ENCODE data around the gene DES. TPM values are rescaled to one million over a fixed set of nuclear protein-coding genes. Genes with fewer than 3 reads are reported as not detected.

Gene DES
- total RNA-seq, 1 donor from 2014 or later = not detected

DNA sequence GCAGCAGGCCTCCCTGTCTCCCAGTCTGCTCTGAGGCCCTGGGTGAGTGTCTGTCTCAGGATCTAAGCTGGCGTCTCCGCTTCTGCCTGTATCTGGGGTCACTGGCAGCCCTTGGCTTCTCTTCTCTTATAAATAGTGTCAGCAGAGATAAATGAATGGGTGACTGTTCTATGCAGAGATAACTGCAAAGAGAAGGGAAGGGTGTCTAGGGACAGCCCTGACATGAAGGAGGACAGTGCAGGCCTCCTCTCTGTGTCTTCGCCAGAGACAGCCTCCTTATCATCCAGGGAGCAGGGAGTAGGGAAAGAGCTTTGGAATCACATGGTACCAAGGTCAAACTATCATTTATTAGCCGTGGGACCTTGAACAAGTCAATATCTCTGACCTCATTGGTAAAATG lies 52.3 kb downstream of the DES start:
- Mint-ChIP-seq H3K4me3 (no peak overlapping the region), H3K27me3 (ENCODE audit: insufficient read depth, low read depth) (peaks cover 10% of the 10 kb centered on the region), H3K27ac (peak overlapping the region; percentile 50), H3K4me1 (peaks cover 11% of the 10 kb centered on the region), H3K9me3 (peaks cover 2% of the 10 kb centered on the region), H3K36me3 (no peaks in the 10 kb centered on the region)
- Histone ChIP-seq H3K27me3 (no peaks in the 10 kb centered on the region), H3K4me3 (no peak overlapping the region), H4K20me1 (ENCODE audit: low read depth) (no peaks in the 10 kb centered on the region), H3K9ac (no peak overlapping the region), H3K4me2 (no peak overlapping the region), H3K9me3 (ENCODE audit: low read depth) (no peaks in the 10 kb centered on the region), H3K4me1 (no peaks in the 10 kb centered on the region), H3K27ac (no peak overlapping the region), H3F3A (ENCODE audit: low read depth) (no peaks in the 10 kb centered on the region), H2AFZ (replicated peaks) (no peak overlapping the region), H3K36me3 (no peaks in the 10 kb centered on the region), H3K79me2 (ENCODE audit: low read depth) (no peaks in the 10 kb centered on the region)
- no peak for TF ChIP-seq EZH2 (IDR thresholded peaks at IDR 0.05)
- TF ChIP-seq, protein P1, sequence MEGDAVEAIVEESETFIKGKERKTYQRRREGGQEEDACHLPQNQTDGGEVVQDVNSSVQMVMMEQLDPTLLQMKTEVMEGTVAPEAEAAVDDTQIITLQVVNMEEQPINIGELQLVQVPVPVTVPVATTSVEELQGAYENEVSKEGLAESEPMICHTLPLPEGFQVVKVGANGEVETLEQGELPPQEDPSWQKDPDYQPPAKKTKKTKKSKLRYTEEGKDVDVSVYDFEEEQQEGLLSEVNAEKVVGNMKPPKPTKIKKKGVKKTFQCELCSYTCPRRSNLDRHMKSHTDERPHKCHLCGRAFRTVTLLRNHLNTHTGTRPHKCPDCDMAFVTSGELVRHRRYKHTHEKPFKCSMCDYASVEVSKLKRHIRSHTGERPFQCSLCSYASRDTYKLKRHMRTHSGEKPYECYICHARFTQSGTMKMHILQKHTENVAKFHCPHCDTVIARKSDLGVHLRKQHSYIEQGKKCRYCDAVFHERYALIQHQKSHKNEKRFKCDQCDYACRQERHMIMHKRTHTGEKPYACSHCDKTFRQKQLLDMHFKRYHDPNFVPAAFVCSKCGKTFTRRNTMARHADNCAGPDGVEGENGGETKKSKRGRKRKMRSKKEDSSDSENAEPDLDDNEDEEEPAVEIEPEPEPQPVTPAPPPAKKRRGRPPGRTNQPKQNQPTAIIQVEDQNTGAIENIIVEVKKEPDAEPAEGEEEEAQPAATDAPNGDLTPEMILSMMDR (IDR thresholded peaks at IDR 0.05) = no peak
- no peak for TF ChIP-seq EZH2phosphoT487 (IDR thresholded peaks at IDR 0.05)
- DNase-seq (ENCODE audit: low spot score) = no peak

DNA sequence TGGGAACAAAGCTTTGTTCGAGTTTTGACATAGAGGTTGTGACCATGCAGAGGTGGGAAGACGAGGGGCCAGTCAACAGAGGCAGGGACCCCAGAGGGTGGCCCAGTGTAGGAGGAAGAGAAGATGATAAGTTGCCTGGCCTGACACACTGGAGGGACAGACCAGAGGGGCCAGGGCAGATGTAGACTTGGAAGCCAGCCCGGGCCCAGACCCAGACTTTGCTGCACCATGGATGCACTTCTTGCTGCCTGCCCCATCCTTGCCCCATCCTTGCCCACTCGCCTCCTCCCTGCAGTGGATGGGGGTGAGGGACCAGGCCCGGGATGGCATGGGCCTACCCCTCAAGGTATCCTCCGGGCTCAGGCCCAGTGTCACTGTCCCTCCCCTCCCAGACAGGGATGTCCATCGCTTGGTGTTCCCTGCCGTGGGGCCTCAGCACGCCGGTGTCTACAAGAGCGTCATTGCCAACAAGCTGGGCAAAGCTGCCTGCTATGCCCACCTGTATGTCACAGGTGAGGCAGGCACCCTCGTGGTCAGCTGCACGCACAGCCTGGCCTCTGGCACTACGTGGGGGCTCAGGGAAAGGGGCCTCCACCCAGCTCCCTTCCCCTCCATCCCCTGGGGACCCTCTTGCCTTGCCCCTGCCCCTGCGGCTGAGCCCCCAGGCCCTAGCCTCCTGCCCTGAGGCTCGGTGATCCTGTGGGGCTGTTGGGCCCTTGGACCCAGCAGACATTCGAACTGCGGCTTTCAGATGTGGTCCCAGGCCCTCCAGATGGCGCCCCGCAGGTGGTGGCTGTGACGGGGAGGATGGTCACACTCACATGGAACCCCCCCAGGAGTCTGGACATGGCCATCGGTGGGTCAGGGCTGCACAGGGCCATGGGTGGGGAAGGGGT lies 53.5 kb downstream of the DES start:
- peaks cover 20% of the 10 kb centered on the region for H3K4me1 Mint-ChIP-seq
- no peak overlapping the region for H3K27ac Mint-ChIP-seq
- H3K9me3 Mint-ChIP-seq = peaks cover 2% of the 10 kb centered on the region
- DNase-seq (ENCODE audit: low spot score) = no peak
- H3K79me2 ChIP-seq (ENCODE audit: low read depth) = no peaks in the 10 kb centered on the region
- H3K27me3 ChIP-seq = no peaks in the 10 kb centered on the region
- no peak overlapping the region for H3K9ac ChIP-seq
- TF ChIP-seq EZH2 (IDR thresholded peaks at IDR 0.05) (no peak), EZH2phosphoT487 (IDR thresholded peaks at IDR 0.05) (no peak)
- TF ChIP-seq, protein P1 (IDR thresholded peaks at IDR 0.05) = no peak
- H2AFZ ChIP-seq (replicated peaks) = no peak overlapping the region
- no peaks in the 10 kb centered on the region for H3K36me3 Mint-ChIP-seq
- no peaks in the 10 kb centered on the region for H3F3A ChIP-seq (ENCODE audit: low read depth)
- no peaks in the 10 kb centered on the region for H3K9me3 ChIP-seq (ENCODE audit: low read depth)
- no peaks in the 10 kb centered on the region for H3K36me3 ChIP-seq
- H3K4me3 Mint-ChIP-seq = no peak overlapping the region
- H3K27ac ChIP-seq = no peak overlapping the region
- no peak overlapping the region for H3K4me2 ChIP-seq
- peaks cover 9% of the 10 kb centered on the region for H3K27me3 Mint-ChIP-seq (ENCODE audit: insufficient read depth, low read depth)
- H3K4me3 ChIP-seq = no peak overlapping the region
- H4K20me1 ChIP-seq (ENCODE audit: low read depth) = no peaks in the 10 kb centered on the region
- peaks cover 4% of the 10 kb centered on the region for H3K4me1 ChIP-seq

DNA sequence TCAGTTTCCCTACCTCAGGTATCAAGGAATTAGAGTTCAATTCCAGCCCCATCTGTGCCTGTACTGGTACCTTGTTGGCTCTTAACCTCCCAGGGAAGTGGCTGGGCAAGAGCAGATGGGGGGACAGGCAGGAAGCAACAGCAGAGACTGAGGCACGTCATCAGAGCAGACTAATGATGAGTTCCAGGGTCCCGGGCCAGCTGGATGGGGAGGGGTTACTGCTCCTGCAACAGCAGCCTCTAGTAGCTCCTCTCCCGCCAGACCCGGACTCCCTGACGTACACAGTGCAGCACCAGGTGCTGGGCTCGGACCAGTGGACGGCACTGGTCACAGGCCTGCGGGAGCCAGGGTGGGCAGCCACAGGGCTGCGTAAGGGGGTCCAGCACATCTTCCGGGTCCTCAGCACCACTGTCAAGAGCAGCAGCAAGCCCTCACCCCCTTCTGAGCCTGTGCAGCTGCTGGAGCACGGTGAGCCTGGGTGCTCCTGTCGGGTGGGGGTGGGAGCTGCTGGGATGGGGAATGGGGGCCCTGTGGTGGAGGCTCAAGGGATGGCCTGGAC lies 54.5 kb downstream of the DES start:
- H3K27ac ChIP-seq = no peak overlapping the region
- peaks cover 9% of the 10 kb centered on the region for H3K27me3 Mint-ChIP-seq (ENCODE audit: insufficient read depth, low read depth)
- H2AFZ ChIP-seq (replicated peaks) = no peak overlapping the region
- no peak overlapping the region for H3K4me3 ChIP-seq
- H3K27ac Mint-ChIP-seq = no peak overlapping the region
- H3K36me3 Mint-ChIP-seq = no peaks in the 10 kb centered on the region
- no peaks in the 10 kb centered on the region for H4K20me1 ChIP-seq (ENCODE audit: low read depth)
- no peaks in the 10 kb centered on the region for H3F3A ChIP-seq (ENCODE audit: low read depth)
- H3K27me3 ChIP-seq = no peaks in the 10 kb centered on the region
- H3K9me3 Mint-ChIP-seq = peaks cover 2% of the 10 kb centered on the region
- no peak for TF ChIP-seq EZH2phosphoT487 (IDR thresholded peaks at IDR 0.05)
- TF ChIP-seq, protein P1 (IDR thresholded peaks at IDR 0.05) = no peak
- TF ChIP-seq EZH2 (IDR thresholded peaks at IDR 0.05) = no peak
- no peak overlapping the region for H3K4me3 Mint-ChIP-seq
- H3K9ac ChIP-seq = no peak overlapping the region
- DNase-seq (ENCODE audit: low spot score) = no peak
- no peaks in the 10 kb centered on the region for H3K36me3 ChIP-seq
- H3K4me1 ChIP-seq = peaks cover 5% of the 10 kb centered on the region
- peaks cover 25% of the 10 kb centered on the region for H3K4me1 Mint-ChIP-seq
- no peaks in the 10 kb centered on the region for H3K9me3 ChIP-seq (ENCODE audit: low read depth)
- no peaks in the 10 kb centered on the region for H3K79me2 ChIP-seq (ENCODE audit: low read depth)
- no peak overlapping the region for H3K4me2 ChIP-seq
